ENCODE results near the gene ERVFRD-1.

Gene ERVFRD-1

DNA sequence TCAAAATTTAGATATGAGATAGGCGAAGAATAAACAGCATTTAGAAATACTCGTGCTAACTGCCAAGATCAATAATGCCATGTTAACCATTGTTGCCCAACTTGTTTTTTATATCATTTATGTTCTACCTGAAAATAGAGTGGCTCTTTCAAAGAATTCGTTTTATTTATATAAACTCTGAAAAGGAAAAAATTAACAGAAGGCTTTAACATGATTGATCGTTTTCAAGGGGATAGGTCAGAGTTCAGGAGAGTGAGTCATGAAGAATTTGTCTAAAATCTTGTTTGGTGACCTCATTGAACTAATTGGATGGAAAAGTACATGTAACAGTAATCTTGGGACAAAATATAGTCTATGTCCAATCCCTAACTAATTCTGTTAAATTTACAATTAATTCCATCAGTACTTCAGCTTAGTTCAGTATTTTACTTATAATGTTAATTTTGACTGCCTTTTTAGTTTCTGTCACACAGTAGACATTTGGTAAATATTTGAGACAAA is 56.3 kb downstream of the ERVFRD-1 start:
- peaks cover 0 to 7% (median 0%) of the 10 kb centered on the region in 11 experiments; a peak in 2 of 22 replicates for H3K9me3 ChIP-seq (replicated peaks in 1 of 11)
- no peak overlapping the region for H3K4me2 ChIP-seq
- H3K27me3 ChIP-seq: no peaks in the 10 kb centered on the region
- H4K20me1 ChIP-seq: no peaks in the 10 kb centered on the region
- H3K9ac ChIP-seq: no peak overlapping the region
- TF ChIP-seq Cebpa-rat (IDR thresholded peaks at IDR 0.05): no peak
- H3K27ac ChIP-seq: no peak overlapping the region
- no peak overlapping the region for H3K4me3 ChIP-seq
- no peaks in the 10 kb centered on the region for H3K36me3 ChIP-seq
- peaks cover 0 to 11% (median 0%) of the 10 kb centered on the region in 10 experiments; a peak in 5 of 20 replicates for H3K4me1 ChIP-seq

DNA sequence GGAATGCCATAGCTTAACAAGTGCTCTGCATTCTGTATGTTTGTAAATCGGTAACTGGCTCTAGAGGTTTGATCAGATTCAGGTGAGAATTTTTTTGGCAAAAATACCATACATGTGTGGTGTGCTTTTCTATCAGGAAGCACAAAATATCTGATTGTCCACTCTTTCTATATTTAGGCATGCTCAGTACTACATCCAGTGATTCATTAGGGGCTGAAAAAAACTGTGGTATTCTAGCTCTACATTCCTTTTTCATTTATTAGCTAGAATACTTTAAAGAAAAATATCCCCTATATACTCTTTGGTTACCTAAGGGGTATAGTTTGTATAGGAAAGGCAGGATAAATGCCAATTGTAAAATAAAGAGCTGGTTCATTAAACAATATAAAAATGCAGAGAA is 56.8 kb downstream of the ERVFRD-1 start:
- Histone ChIP-seq H4K20me1 (no peaks in the 10 kb centered on the region), H3K36me3 (no peaks in the 10 kb centered on the region), H3K27me3 (no peaks in the 10 kb centered on the region), H3K4me1 (peaks cover 0 to 11% (median 0%) of the 10 kb centered on the region in 10 experiments; a peak in 5 of 20 replicates), H3K4me3 (no peak overlapping the region), H3K9ac (no peak overlapping the region), H3K9me3 (replicated peaks in 1 of 11) (peaks cover 0 to 7% (median 0%) of the 10 kb centered on the region in 11 experiments; a peak in 2 of 22 replicates), H3K27ac (no peak overlapping the region), H3K4me2 (no peak overlapping the region)
- TF ChIP-seq Cebpa-rat (IDR thresholded peaks at IDR 0.05): no peak

DNA sequence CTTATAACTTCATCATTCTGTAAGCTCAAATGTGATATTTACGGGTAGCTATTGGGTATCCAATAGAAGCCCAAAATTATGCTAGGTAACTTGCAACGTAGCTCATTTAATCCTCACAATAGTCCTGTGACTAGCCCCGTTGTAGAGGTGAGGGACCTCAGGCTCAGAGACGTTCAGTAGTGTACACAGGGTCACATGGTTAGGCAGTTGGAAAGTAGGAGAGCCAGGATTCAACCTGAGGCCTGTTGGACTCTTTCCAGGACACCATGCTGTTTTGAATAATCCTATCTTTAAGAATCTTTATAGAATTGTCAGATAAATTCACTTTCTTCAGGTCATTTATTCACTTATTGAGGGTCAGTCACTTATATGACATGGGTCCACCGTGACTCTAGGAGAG is 58.2 kb downstream of the ERVFRD-1 start:
- Histone ChIP-seq H3K27me3 (no peaks in the 10 kb centered on the region), H3K4me1 (peaks cover 0 to 11% (median 0%) of the 10 kb centered on the region in 10 experiments; a peak in 5 of 20 replicates), H4K20me1 (no peaks in the 10 kb centered on the region), H3K4me2 (no peak overlapping the region), H3K9ac (no peak overlapping the region), H3K9me3 (replicated peaks in 1 of 11) (no peaks in the 10 kb centered on the region), H3K36me3 (no peaks in the 10 kb centered on the region), H3K4me3 (no peak overlapping the region), H3K27ac (no peak overlapping the region)
- TF ChIP-seq Cebpa-rat (IDR thresholded peaks at IDR 0.05): no peak
